HG03571 (cell line): ENCODE measurements around the gene SLC25A21.
"Not testable (repeated sequence)": the region's sequence is repeated elsewhere in the genome, so short reads cannot be mapped to it uniquely, and the experiment has no call there.

Experiments
- ATAC-seq: cut with Tn5 transposase; IDR thresholded peaks from one replicate; pipeline ENCODE4 v1.9.1; 2021; ENCODE audit not compliant: unreplicated experiment

The SLC25A21 gene

DNA sequence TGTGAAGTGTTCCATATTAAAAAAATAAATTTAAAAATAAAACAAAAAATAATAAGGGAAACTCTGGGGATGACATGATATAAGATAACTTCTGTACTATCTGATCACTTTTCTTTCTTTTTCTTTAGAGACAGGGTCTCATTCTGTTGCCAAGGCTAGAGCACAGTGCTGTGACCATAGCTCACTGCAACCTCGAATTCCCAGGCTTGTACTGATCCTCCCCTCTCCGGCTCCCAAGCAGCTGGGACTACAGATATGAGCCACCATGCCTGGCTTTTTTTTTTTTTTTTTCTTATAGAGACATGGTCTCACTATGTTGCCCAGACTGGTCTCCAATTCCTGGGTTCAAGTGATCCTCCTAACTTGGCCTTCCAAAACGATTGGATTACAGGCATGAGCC lies 14.9 kb upstream of the SLC25A21 start:
- ATAC-seq = no peak

DNA sequence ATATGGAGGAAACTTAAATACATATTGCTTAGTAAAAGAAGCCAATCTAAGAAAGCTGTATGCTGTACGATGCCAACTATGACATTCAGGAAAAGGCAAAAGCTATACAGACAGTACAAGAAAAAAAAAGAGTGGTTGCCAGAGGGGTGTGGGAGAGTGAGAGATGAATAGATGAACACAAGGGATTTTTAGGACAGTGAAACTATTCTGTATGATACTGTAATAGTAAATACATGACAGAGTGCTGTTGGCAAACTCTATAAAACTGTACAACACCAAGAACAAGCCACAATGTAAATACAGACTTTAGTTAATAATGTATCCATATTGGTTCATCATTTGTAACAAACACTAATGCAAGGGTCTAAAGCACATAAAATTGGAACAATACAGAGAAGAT lies 14.5 kb upstream of the SLC25A21 start:
- no peak for ATAC-seq

- ATAC-seq = no peak
Measured at GRCh38 chr14:37185670-37186069, 13.3 kb upstream of the SLC25A21 start.

DNA sequence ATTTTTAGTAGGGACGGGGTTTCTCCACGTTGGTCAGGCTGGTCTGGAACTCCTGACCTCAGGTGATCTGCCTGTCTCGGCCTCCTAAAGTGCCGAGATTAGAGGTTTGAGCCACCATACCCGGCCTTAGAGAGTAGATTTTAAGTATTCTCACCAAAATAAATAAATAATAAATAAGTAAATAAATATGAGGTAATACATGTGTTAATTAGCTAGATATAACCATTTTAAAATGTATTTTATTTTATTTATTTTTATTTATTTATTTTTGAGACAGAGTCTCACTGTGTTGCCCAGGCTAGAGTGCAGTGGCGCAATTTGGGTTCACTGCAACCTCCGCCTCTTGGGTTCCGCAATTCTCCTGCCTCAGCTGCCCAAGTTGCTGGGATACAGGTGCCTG lies 12.1 kb upstream of the SLC25A21 start:
- ATAC-seq = not testable (repeated sequence)

DNA sequence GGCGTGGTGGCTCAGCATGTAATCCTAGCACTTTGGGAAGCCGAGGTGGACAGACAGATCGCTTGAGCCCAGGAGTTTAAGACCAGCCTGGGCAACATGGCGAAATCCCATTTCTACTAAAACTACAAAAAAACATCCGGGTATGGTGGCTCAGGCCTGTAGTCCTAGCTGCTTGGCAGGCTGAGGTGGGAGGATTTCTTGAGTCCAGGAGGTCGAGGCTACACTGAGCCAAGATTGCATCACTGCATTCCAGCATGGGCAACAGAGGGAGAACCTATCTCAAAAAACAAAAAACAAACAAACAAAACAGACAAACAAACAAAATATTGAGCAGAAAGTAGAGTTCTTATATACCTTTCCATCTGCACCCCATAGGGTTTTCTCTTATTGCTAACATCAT lies 9.0 kb upstream of the SLC25A21 start:
- no peak for ATAC-seq

DNA sequence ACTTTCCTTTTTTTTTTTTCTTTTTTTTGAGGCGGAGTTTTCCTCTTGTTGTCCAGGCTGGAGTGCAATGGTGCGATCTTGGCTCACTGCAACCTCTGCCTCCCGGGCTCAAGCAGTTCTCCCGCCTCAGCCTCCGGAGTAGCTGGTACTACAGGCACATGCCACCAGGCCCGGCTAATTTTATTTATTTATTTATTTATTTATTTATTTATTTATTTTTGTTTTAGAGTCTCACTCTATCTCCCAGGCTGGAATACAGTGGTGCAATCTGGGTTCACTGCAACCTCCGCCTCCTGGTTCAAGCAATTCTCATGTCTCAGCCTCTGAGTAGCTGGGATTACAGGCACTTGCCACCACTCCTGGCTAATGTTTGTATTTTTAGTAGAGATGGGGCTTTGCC lies 8.5 kb upstream of the SLC25A21 start:
- not testable (repeated sequence) for ATAC-seq

DNA sequence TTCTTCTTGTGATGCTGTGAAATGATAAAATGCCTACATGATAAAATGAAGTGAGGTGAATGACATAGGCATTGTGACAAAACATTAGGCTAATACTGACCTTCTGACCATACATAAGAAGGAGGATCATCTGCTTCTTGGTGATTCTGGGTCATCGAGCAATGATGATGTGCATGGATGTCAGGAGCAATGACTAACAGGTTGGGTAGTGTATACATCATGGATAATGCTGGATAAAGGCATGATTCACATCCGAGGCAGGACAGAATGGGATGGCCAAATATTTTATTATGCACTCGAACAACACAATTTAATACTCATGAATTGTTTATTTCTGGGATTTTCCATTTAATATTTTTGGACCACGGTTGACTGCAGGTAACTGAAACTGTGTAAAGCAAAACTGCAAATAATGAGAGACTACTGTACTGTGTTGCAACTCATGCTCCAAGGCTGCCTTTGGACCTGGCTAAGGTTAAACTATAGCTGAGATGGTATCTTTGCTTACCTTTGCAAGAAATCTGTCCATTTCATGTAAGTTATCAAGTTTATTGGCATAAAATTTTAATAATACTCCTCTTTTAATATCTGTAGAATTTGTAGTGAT lies 7.6 kb upstream of the SLC25A21 start:
- no peak for ATAC-seq

DNA sequence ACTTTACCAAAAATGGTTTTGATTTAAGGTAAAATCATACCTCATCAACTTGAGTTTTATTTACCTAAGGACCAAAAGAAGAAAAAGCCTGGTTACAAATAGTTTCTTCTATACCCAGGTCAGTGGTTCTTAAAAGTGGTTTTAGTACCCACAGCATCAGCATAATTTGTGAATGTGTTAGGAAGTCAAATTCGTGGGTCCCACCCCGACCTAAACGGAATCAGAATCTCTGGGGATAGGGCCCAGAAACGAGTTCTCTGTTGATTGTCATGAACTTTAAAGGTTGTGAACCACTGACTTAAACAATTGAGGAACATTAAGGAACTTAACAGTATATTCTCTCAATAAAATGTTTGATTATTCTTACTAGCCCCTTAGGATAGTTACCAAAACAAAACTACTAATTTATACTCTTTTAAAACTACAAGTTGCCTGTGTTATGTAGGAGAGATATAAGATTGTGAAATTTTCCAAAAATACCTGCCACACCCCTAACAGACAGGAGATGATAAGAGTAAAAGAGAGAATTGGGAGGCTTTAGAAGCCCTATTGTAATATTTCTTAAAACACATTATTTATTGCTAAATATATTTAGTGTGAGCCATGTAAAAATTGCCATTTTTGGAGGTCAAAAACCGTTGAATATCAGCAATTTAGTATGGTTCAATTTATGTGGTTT lies 669 bp upstream of the SLC25A21 start:
- no peak for ATAC-seq

DNA sequence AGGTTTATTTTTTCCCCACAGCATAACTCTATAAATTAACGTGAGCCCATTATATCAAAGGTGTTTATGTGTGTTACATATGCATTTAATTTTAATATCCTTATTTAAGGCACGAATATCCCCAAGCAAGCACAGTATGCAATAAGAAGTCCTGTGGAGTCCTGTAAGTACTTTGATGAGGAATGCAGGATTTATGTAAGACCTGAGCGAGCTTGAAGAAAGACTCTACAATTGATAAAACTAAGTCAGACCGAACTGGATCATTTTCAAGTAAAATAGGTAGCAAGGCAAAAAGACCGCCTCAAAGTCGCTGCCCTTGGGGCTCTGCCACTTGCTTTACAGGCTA lies 755 bp downstream of the SLC25A21 start:
- ATAC-seq = no peak

DNA sequence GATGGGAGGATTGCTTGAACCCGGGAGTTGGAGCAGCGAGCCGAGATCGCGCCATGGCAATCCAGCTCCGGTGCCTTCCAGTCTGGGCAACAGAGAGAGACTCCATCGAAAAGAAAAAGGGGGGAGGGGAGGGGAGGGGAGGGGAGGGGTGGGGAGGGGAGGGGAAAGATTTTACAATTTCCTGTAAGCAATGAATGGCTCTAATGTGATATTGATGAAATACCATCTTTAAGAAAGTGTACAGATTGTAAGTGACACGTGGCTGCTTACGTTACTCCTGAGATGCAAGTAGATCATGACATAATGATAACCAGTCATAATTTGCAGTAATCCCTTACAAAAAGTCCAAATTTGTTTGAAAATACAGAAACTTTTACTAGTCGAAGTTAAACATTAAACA lies 1.4 kb downstream of the SLC25A21 start:
- no peak for ATAC-seq

GRCh38 chr14:37170237-37170636 lies 2.2 kb downstream of the SLC25A21 start:
- no peak for ATAC-seq

GRCh38 chr14:37168721-37169120 lies 3.7 kb downstream of the SLC25A21 start:
- no peak for ATAC-seq

DNA sequence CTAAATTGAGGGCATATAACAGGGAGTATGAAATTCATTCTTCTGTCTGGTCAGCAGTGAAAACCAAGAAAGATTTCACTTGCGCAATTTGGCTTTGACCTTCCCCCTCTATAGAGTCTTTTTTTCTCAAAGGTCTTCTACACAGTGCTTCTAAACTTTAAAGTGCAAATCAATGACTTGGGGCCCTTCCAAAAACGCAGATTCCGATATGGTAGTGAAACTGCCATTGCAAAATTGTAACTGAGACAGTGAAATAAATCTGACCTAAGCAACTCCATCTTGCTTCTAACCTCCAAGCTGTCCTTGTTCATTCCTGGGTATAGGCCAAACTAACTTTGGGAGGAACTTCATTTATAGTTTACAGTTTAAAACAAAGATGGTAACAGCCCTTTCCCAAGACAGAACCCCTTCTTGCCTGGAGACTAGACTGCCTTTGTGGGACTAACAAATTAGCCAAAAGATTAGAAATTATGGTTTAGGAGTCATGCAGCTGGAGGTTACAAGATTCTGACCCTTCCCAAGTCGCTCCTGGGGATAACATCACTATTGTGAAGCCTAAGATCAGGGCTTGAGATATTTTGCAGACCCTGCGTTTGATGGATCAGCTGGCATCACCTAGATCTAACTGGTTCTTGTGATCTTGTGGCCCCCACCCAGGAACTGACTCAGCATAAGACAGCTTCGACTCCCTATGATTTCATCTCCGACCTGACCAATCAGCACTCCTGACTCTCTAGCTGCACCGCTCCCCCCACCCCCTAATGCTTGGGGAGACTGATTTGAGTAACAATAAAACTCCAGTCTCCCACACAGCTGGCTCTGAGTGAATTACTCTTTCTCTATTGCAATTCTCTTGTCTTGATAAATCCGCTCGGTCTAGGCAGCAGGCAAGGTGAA lies 5.0 kb downstream of the SLC25A21 start:
- no peak for ATAC-seq

- no peak for ATAC-seq
Measured at GRCh38 chr14:37165794-37166193, 6.6 kb downstream of the SLC25A21 start.

- ATAC-seq = not testable (repeated sequence)
Measured at GRCh38 chr14:37162307-37162706, 10.1 kb downstream of the SLC25A21 start.

GRCh38 chr14:37157987-37158386 lies 14.4 kb downstream of the SLC25A21 start:
- ATAC-seq = no peak

DNA sequence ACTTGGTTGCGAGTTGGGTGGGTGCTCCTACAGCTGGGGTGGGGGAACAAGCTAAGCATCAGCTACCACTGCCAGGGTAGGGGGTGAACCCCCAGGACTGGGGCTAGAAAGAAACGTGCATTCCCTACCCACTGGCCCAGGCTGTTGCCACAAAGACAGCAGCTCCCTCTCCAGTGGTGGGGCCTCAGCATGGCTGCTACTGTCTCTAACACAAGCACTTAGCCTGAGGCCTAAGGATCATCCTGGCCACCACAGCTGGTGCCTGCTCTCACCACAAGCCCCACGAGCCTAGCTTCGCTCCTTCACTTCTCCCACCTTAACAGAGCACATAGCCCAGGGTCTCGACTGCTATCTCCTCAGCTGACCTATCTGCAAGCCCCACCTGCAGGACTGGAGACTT lies 18.9 kb downstream of the SLC25A21 start:
- no peak for ATAC-seq

DNA sequence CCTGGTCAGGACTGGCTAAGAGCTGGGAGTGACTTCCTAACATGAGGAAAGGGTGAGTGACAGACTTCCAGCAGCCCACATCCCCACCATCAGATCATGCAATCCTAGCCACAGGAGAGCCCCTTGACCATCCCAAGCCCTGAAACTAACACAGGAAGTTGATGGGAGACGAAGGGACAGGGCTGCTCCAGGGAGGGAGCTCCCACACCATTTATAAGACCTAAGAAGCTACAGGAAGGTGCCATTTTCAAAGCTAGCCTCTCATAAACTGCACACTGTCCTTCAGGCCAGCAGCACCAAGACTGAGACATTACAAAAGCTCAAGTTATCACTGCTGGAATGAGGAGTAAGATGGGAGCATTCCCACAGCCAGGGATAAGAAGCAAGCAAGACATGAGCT lies 19.4 kb downstream of the SLC25A21 start:
- ATAC-seq = no peak

- ATAC-seq = no peak
Measured at GRCh38 chr14:37150414-37150813, 22.0 kb downstream of the SLC25A21 start.

DNA sequence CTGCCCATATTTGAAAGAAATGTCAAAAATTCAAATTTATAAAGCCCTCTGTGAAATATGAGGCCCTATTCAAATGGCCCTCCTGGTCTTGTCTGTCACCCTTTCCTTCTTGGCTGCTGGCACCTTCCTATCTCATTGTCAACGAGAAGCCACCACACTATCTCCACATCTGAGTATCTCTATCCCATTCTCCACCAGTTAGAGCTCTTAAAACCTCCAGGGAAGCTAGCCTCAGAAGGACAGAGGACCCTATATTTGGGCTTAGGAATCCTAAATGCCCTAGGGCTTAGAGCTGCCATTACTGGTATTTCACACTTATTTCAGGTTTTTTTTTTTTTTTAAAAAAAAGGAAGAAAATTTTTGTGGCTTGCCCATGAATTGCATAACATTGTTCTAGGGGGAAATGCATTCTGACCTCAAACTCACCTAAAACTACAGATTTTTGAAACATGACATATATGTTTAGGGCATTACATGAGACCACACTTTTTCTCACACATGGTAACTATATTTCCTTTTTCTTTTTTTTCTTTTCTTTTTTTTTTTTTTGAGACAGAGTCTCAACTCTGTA lies 25.0 kb downstream of the SLC25A21 start:
- no peak for ATAC-seq

DNA sequence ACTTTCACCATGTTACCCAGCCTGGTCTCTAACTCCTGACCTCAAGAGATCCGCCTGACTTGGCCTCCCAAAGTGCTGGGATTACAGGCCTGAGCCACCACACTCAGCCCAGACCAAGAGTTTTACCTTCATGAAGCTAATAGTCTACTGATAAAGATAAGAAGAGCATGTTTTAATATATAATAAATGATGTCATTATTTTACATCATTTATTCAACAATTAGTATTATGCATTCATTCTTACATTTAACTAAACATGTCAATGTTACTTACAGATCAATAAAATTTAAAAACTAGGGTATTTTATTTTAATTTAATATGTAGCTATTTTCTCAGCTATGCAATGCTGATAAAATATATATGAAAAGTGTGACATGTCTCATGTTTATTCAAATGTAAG lies 26.0 kb downstream of the SLC25A21 start:
- ATAC-seq = not testable (repeated sequence)

DNA sequence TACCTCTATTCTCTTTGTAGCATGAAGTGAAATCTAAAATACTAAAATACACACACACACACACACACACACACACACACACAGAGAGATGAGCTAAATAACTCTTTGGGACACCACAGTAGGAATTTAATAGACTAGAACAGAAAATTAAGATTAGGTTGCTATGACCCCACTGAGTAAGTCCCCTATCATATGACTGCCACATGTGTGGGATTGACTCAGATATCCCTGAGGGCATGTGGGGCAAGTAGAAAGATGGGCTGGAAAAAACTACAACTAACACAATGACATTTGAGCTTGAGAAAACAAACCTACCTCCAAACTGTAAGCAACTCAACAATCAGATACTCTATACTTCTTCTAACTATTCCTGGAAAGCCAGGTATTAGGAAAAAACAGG lies 27.0 kb downstream of the SLC25A21 start:
- ATAC-seq = no peak
